Measurements from ENCODE around the gene CCDC174. TPM values are rescaled to one million over a fixed set of nuclear protein-coding genes. Genes with fewer than 3 reads are reported as not detected.

The CCDC174 gene
- polyA plus RNA-seq, 2 of the 4 experiments (the other 2 are of a cell fraction): 12.6 to 17.6 TPM

DNA sequence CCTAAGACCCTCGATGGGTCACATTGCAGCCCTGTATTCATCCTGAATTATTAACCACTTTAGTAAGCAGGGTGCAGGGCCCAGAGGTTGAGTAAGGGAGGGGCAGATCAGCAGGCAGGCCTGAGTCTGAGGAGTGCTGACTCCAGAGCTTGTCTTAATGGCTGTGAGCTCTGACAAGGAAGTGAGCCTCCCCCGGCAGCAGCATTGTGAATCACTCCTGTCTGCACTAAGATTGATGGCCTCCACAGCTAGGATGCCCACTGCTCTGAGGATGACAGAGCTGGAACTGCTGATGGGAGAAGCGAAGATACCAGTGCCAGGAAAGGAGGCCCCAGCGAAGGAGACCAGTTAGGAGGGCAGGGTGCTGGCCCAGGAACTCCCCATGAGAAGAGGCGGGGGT lies 46.5 kb upstream of the CCDC174 start:
- 67% methylated on average over 4 of the region's 5 CpGs for WGBS (ENCODE audit: missing lambda C conversion rate)

DNA sequence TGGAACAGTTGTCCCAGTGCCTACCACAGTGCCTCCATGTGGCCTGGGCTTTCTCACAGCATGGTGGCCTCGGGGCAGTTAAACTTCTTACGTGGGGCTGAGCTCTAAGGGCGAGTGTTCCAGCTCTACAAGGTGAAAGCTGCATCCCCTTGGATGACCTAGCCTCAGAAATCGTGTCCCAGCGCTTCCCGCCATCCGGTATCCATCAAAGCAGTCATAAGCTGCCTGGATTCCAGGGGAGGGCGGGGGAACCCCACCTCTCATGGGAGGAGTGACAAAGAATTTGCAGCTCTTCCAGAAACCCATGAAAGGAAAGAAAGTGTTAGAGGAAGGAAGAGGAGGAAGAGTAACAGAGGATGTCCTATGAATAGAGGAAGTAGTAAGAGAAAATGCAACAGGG lies 45.8 kb upstream of the CCDC174 start:
- Histone ChIP-seq H3K4me3 (no peak overlapping the region), H3K4me2 (no peak overlapping the region), H3K9me3 (no peaks in the 10 kb centered on the region), H3K4me1 (peaks cover 12% of the 10 kb centered on the region; the same call in 1 of the 3 replicates), H3K27ac (no peak overlapping the region)
- TF ChIP-seq NR3C1 (IDR thresholded peaks at IDR 0.05) (no peak), POLR2A (IDR thresholded peaks at IDR 0.05; ENCODE audit: low read length) (no peak), TP53 (CRISPR knock-in tag; IDR thresholded peaks at IDR 0.05) (no peak), RFX5 (IDR thresholded peaks at IDR 0.05) (no peak), HDAC2 (IDR thresholded peaks at IDR 0.05) (no peak)
- TF ChIP-seq, protein P1, sequence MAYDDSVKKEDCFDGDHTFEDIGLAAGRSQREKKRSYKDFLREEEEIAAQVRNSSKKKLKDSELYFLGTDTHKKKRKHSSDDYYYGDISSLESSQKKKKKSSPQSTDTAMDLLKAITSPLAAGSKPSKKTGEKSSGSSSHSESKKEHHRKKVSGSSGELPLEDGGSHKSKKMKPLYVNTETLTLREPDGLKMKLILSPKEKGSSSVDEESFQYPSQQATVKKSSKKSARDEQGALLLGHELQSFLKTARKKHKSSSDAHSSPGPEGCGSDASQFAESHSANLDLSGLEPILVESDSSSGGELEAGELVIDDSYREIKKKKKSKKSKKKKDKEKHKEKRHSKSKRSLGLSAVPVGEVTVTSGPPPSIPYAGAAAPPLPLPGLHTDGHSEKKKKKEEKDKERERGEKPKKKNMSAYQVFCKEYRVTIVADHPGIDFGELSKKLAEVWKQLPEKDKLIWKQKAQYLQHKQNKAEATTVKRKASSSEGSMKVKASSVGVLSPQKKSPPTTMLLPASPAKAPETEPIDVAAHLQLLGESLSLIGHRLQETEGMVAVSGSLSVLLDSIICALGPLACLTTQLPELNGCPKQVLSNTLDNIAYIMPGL (CRISPR knock-in tag; IDR thresholded peaks at IDR 0.05; ENCODE audit: borderline replicate concordance): no peak
- TF ChIP-seq, protein P2, sequence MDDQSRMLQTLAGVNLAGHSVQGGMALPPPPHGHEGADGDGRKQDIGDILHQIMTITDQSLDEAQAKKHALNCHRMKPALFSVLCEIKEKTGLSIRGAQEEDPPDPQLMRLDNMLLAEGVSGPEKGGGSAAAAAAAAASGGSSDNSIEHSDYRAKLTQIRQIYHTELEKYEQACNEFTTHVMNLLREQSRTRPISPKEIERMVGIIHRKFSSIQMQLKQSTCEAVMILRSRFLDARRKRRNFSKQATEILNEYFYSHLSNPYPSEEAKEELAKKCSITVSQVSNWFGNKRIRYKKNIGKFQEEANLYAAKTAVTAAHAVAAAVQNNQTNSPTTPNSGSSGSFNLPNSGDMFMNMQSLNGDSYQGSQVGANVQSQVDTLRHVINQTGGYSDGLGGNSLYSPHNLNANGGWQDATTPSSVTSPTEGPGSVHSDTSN (IDR thresholded peaks at IDR 0.05): no peak
- TF ChIP-seq, protein P3, sequence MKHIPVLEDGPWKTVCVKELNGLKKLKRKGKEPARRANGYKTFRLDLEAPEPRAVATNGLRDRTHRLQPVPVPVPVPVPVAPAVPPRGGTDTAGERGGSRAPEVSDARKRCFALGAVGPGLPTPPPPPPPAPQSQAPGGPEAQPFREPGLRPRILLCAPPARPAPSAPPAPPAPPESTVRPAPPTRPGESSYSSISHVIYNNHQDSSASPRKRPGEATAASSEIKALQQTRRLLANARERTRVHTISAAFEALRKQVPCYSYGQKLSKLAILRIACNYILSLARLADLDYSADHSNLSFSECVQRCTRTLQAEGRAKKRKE (CRISPR knock-in tag; IDR thresholded peaks at IDR 0.05; ENCODE audit: low read depth): no peak
- TF ChIP-seq, protein P4, sequence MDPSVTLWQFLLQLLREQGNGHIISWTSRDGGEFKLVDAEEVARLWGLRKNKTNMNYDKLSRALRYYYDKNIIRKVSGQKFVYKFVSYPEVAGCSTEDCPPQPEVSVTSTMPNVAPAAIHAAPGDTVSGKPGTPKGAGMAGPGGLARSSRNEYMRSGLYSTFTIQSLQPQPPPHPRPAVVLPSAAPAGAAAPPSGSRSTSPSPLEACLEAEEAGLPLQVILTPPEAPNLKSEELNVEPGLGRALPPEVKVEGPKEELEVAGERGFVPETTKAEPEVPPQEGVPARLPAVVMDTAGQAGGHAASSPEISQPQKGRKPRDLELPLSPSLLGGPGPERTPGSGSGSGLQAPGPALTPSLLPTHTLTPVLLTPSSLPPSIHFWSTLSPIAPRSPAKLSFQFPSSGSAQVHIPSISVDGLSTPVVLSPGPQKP (IDR thresholded peaks at IDR 0.05; ENCODE audit: low read depth, low read length): no peak
- DNase-seq (ENCODE audit: low read depth in 1 of 2, low spot score in 1 of 2) (no peak), ATAC-seq (no peak), FAIRE-seq (no peak)
- POLR2A ChIA-PET: no interaction called here
- CTCF ChIA-PET: interaction anchor here (1.0 to 4.1 kb wide), 6 partner anchors 12 to 402 kb away, joined by 3 to 18 read pairs (median 6); no protein-coding TSS in a partner anchor
- WGBS (ENCODE audit: missing lambda C conversion rate): 80% methylated on average over 8 of the region's 8 CpGs

More for the DNA sequence above, 46.5 kb upstream of the CCDC174 start:
- TF ChIP-seq HOXB5 (CRISPR knock-in tag; IDR thresholded peaks at IDR 0.05): peak; percentile 77
- TF ChIP-seq, protein P3 (CRISPR knock-in tag; IDR thresholded peaks at IDR 0.05; ENCODE audit: low read depth): no peak
- TF ChIP-seq KDM5A (IDR thresholded peaks at IDR 0.05): no peak
- TF ChIP-seq SREBF2 (IDR thresholded peaks at IDR 0.05): no peak
- Histone ChIP-seq H3K4me1 (peaks cover 12% of the 10 kb centered on the region; the same call in 1 of the 3 replicates), H3K4me2 (no peak overlapping the region), H3K9me3 (no peaks in the 10 kb centered on the region), H3K4me3 (no peak overlapping the region), H3K27ac (no peak overlapping the region)
- ATAC-seq (peak; percentile 54 to 70), FAIRE-seq (no peak), DNase-seq (ENCODE audit: low read depth in 1 of 2, low spot score in 1 of 2) (peak in 1 of 2 experiments; percentile 56)
- CTCF ChIA-PET: interaction anchor here (1.0 to 4.1 kb wide), 7 partner anchors 12 to 316 kb away, joined by 3 to 18 read pairs (median 4); no protein-coding TSS in a partner anchor
- POLR2A ChIA-PET: no interaction called here

DNA sequence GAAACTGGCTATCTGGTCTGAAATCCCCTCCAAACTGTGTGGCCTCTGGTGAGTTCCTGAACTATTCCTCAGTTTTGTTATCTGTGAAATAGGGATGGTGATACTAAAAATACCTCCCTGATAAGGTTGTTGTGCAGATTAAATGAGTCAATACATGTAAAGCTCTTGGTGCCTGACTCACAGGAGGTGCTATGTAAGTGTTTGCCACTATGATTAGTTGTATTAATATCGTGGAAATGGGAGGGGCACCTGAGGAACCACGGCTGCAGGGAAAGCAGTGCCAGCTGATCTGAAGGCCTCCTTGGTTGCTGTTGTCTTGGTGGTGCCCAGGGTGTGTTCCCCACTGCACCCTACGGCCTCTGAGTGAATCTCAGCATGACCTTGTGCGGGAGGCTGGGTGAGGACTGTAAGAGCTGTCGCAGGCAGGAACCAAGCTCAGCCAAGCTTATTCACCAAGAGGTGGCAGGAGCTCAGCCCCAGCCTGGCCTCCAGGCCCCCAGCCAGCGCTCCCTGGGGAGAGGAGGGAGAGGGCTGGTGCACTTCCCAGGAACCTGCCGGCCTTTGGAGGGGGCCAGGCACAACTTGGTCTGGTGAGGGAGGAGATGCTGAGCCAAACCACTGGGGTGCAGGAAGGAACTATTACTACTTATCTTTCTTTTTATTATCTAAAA lies 44.8 kb upstream of the CCDC174 start:
- H3K4me2 ChIP-seq: no peak overlapping the region
- no peak for FAIRE-seq
- H3K27ac ChIP-seq: no peak overlapping the region
- no peak overlapping the region for H3K4me3 ChIP-seq
- H3K4me1 ChIP-seq: peaks cover 12% of the 10 kb centered on the region; the same call in 1 of the 3 replicates
- 51% methylated on average over 7 of the region's 7 CpGs for WGBS (ENCODE audit: missing lambda C conversion rate)
- no peak for DNase-seq (ENCODE audit: low read depth in 1 of 2, low spot score in 1 of 2)
- 0 out of 6 replicates have a peak, but pooled peaks of 1 of the 2 experiments have one; percentile 5 for ATAC-seq
- CTCF ChIA-PET: interaction anchor here (1.1 to 4.1 kb wide), 12 partner anchors 9 to 403 kb away, joined by 3 to 18 read pairs (median 4); no protein-coding TSS in a partner anchor
- POLR2A ChIA-PET: no interaction called here
- no peaks in the 10 kb centered on the region for H3K9me3 ChIP-seq
- no peak for TF ChIP-seq SREBF2 (IDR thresholded peaks at IDR 0.05)
- TF ChIP-seq TP53 (CRISPR knock-in tag; IDR thresholded peaks at IDR 0.05): no peak
- TF ChIP-seq NFE2L2 (conservative IDR thresholded peaks at IDR 0.05; ENCODE audit: low read length): no peak
- TF ChIP-seq, protein P5, sequence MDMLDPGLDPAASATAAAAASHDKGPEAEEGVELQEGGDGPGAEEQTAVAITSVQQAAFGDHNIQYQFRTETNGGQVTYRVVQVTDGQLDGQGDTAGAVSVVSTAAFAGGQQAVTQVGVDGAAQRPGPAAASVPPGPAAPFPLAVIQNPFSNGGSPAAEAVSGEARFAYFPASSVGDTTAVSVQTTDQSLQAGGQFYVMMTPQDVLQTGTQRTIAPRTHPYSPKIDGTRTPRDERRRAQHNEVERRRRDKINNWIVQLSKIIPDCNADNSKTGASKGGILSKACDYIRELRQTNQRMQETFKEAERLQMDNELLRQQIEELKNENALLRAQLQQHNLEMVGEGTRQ (IDR thresholded peaks at IDR 0.05): no peak
- no peak for TF ChIP-seq ZNF302 (CRISPR knock-in tag; IDR thresholded peaks at IDR 0.05)
- TF ChIP-seq, protein P4 (IDR thresholded peaks at IDR 0.05; ENCODE audit: low read depth, low read length): no peak
- TF ChIP-seq HOXB5 (CRISPR knock-in tag; IDR thresholded peaks at IDR 0.05): no peak
- TF ChIP-seq JUNB (IDR thresholded peaks at IDR 0.05): no peak
- TF ChIP-seq MAFK (IDR thresholded peaks at IDR 0.05; ENCODE audit: partially characterized antibody): no peak
- TF ChIP-seq SMC3 (IDR thresholded peaks at IDR 0.05): no peak
- TF ChIP-seq, protein P6, sequence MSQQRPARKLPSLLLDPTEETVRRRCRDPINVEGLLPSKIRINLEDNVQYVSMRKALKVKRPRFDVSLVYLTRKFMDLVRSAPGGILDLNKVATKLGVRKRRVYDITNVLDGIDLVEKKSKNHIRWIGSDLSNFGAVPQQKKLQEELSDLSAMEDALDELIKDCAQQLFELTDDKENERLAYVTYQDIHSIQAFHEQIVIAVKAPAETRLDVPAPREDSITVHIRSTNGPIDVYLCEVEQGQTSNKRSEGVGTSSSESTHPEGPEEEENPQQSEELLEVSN (IDR thresholded peaks at IDR 0.05; ENCODE audit: borderline replicate concordance, low read depth): no peak
- TF ChIP-seq RNF2 (IDR thresholded peaks at IDR 0.05; ENCODE audit: borderline replicate concordance, low read depth): no peak
- no peak for TF ChIP-seq CHD4 (IDR thresholded peaks at IDR 0.05; ENCODE audit: borderline replicate concordance)
- TF ChIP-seq POLR2A (IDR thresholded peaks at IDR 0.05; ENCODE audit: low read length): no peak
- no peak for TF ChIP-seq RFX5 (IDR thresholded peaks at IDR 0.05)
- no peak for TF ChIP-seq BHLHE40 (IDR thresholded peaks at IDR 0.05; ENCODE audit: low read depth, low read length)
- TF ChIP-seq KDM5A (IDR thresholded peaks at IDR 0.05): no peak
- TF ChIP-seq HDAC2 (IDR thresholded peaks at IDR 0.05): no peak

Measured in A549 (cell line).